Hematopoietic multipotent progenitor cell (in vitro differentiated cells): ENCODE results near the gene LAMA1. TPM values are rescaled to one million over a fixed set of nuclear protein-coding genes. Genes with fewer than 3 reads are reported as not detected.

Experiments
- DNase-seq, 3 donors: peaks; one replicate each; pipeline ENCODE4 v3.0.0-alpha.2; 2011 to 2015; ENCODE audit warnings: low read depth in 2 of 3, low spot score in 2 of 3
- total RNA-seq: library from RNA; depleted of rRNA; stranded (reverse); fragments of >200 nt; gene quantifications from one replicate; pipeline ENCODE4 v1.2.3, GENCODE V29; 2012

The LAMA1 gene
- total RNA-seq, 1 donor = under 0.01 TPM

- DNase-seq = no peak
These were observed 54.8 kb downstream of the LAMA1 start for GRCh38 chr18:7062811-7063210.

DNA sequence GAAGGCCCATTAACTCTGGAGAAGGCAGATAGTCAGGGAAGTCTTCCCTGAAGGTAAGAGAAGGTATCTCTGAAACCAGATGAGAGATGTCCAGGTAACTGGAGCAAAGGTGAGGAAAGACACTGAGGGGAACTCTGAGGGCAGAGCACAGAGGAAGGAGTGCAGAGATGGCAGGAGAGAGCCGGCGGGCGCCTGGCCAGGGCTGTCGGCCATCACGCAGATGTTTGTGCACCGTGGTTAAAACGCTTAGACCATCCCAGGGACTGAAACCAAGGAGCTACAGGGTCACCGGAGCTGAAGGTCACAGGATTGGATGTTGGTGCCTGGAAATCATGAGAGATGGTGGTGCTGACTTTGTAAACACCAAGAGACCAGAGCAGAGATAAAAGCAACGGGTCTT, 55.4 kb downstream of the LAMA1 start:
- DNase-seq = no peak

DNA sequence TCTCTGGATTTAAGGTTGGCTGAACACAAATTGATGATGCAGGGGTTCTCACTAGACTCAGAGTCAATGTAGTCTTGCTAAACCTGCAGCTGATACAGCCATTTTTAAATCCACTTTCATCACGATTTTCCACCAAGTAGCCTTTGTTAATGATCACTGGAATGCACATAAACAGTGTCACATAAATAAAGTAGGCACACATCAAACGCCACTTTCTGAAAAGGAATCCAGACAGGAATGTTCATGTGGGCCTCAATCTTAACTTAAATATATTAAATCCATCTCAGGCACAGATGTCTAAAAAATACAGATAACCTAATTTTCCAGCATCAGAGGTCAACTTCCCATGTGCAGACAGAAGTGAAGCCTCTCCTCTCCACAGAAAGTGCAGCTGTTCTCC, 58.3 kb downstream of the LAMA1 start:
- no peak for DNase-seq

DNA sequence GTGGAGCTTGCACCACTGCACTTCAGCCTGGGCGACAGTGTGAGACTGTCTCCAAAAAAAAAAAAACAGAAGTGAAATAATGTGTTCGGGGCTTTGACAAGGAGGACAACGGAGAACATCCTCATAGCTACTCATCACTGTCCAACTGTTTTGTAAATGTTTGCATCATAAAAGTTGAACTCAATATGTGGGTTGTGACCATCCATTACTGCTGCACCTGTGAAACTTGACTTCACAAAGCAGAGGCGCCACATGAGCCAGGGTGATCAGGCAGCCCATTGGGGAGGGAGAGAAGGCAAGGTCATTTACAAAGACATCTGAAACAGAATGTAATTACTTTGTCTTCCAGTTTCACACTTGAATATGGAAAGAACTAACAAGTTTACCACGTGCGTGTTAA, 61.6 kb downstream of the LAMA1 start:
- no peak for DNase-seq

DNA sequence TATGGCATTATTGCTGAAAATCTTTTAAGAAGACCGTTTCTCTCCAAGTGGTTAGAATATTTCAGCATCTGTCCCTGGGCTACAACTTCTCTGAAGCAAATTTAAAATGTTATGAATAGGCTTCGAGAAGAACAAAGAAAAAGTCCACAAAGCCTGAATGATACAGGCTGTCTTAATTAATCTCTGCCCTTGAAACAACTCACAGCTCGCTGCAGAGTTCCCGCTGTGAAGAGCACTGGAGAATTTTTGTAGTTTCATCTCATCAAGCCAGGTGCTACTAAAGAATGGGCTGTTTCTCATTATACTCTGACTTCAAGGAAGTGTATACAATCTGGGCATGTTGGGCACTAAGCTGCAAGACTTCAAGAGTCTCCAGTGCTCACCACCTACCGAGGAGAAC, 67.6 kb downstream of the LAMA1 start:
- no peak for DNase-seq

DNA sequence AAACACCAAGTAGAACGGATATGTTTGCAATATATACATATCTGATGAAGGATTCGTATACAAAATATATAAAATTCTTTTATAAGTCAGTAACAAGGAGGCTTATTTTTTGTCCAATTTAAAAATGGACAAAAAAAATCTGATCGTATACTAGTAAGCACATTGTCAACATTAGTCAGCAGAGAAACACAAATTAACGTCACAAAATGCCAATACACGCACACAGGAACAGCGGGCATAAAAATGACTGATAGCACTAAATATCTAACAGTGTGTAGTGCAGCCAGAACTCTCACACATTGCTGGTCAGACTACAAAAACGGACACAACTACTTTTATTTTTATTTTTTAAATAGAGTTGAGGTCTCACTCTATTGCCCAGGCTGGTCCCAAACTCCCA, 69.5 kb downstream of the LAMA1 start:
- DNase-seq = no peak

GRCh38 chr18:7047336-7047735, 70.3 kb downstream of the LAMA1 start:
- no peak for DNase-seq

DNA sequence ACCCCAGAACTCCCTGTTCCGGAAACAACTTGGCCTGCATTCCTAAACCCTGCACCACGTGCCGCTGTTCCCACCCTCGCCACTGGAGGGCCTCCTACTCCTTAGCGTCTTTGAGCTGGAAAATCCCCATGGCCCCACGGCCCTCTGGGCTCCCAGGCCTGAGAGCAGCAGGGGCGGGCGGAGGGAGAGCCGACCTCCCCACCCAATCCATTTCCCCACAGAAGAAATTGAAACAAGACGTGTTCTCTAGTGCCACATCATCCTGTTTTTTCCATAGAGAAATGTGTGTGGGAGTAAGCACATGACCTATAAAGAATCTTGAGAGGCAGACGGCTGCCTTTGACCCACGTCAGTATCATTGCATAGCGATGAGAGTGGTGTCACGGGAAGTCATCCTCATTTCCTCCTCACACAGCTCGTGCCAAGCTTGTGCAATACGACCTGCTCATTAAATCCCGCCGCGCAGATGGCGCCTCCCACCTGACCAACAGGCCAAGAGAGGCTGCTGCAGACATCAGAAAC, 79.2 kb downstream of the LAMA1 start:
- peak in 2 of 3 donors; percentile 31 to 39 for DNase-seq

DNA sequence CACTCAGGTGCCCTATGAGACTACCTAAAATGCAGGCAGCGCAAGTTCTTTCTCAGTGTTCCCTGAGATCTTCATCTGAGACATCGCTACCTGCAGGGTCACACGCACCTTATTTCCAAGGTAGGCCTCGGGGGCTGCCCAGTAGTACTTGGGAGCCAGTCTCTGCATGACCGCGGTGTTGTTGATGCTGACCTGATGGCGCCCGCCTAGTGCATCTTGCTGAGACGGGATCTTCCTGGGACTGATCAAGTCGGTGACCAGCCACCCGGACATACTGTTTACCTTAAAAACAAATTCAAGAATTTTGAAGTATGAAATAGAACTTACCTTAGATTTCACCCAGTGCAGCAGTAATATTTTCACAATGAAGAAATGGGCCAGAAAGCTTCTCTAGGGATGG, 80.1 kb downstream of the LAMA1 start:
- DNase-seq = no peak

DNA sequence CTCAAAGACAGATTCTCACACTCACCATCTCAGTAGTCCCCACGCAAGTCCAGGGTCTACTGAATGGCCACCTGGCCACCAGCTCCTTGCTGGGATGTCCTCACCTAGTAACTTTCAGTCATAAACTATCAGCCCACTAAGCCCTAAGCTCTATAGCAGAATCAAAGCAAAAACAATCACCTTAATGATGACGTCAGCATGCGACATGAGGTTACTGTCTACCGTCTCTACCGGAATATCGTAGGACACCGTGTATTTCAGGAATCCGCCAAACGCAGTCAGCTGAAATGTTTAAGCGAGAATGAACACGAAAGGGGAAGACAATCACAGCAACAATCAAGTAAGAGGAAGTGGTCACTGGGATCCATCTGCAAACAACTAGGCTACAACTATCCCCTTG, 81.8 kb downstream of the LAMA1 start:
- no peak for DNase-seq

GRCh38 chr18:7034924-7035323, 82.7 kb downstream of the LAMA1 start:
- DNase-seq = no peak

DNA sequence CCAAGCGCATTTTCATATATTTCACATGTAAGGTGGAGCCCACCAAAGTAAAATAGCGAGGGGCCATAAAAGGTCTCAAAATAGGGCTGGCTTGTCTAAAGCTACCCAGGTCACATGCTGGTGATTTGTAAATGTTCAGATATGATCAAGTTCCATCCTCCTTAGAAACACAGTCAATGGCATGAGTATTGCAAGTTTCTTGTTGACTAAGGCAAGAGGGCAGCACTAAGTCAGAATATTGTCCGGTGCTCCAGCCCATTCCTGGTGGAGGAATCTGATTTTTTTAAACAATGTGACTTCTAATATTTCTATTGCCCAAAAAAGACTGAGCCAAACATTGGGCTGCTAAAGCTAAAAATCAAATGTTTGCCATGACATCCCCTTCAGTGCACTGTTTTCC, 85.1 kb downstream of the LAMA1 start:
- no peak for DNase-seq

DNA sequence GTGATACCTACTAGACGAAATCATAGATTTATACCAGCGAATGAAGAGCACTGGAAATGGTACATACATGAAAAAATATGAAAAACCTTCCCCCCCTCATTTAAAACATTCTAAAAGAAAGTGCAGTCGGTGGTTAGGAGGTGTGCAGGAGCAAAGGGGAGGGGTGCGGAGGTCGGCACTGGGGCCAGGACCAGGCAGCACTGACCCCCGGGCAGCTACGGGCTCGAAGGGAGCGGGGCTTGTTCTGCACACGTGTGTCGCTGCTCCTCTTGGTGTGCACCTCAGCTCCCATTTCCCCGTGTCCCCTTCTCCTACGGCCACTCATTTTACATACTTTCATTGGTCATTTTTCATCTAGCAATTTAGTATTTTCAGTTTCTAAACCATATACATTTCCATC, 89.0 kb downstream of the LAMA1 start:
- DNase-seq = no peak

GRCh38 chr18:7025194-7025593, 92.4 kb downstream of the LAMA1 start:
- DNase-seq = no peak

DNA sequence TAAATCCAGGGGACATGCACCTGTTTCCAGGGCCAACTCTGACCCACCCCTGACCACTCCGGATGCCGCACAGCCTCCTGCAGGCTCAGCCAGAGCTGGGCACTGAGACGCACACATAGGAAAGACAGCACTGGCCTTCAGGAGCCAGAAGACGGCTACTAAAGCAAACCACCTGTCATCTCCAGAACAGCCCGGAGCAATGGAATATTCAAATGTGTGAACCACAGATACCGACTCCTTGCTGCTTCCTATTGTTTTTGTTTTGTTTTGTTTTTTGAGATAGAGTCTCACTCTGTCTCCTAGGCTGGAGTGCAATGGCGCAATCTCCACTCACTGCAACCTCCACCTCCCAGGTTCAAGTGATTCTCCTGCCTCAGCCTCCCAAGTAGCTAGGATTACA, 94.0 kb downstream of the LAMA1 start:
- no peak for DNase-seq

- no peak for DNase-seq
These were observed 94.5 kb downstream of the LAMA1 start for GRCh38 chr18:7023063-7023580.

GRCh38 chr18:7021994-7022840, 95.4 kb downstream of the LAMA1 start:
- peak in 2 of 3 donors; percentile 61 to 70 for DNase-seq

DNA sequence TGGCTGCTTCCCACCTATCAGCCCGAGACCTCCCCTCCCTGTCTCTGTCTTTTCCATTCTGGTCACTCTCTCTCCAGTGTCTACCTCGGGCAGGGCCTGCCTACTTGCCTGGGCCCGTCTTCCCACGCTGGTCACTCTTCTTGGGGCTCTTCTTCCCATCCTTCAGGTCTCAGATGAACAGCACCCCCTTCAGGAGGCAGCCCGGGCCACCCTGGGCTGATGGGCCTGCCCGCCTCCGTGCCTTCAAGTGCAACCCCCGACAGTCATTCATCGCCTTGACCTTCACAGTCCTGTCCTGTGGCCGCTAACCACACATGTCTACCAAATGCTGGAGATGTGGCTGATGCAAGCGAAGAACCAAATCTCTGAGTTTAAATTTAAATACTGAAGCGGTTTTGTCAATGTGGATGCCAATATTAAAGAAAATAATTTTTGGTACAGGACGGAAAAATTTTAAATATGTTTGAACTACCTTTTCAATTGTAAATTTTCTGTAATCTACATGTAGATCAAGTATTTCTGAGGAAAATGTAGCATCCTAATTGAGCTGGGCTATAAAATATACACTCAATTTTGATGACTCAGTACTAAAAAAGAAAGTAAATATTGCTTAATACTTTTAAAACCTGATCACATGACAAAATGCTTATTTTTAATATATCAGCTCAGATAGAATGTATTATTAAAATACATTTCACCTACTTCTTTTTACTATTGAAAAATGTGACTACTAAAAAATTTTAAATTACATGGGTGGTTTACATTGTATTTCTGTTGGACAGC, 96.4 kb downstream of the LAMA1 start:
- no peak for DNase-seq

GRCh38 chr18:7017013-7017412, 100.6 kb downstream of the LAMA1 start:
- no peak for DNase-seq

- DNase-seq = no peak
These were observed 106.5 kb downstream of the LAMA1 start for GRCh38 chr18:7011142-7011541.

DNA sequence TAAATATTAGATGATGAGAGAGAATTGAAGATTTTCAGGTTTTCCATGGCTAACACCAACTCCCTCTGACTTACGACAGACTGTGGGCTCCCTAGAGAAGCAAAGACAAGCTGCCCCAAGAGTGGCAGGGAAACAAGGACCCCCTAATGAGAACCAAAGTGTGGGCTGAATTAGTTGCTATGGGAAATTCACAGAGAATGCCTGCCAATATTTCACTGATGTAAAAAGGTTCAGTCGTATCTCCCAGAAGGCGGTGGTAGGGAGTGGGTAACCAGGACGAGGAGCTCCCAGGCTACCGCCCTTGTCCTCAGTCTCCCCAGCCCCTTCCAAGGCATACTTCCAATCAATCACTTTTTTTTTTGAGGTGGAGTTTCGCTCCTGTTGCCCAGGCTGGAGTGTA, 113.6 kb downstream of the LAMA1 start:
- DNase-seq = no peak

DNA sequence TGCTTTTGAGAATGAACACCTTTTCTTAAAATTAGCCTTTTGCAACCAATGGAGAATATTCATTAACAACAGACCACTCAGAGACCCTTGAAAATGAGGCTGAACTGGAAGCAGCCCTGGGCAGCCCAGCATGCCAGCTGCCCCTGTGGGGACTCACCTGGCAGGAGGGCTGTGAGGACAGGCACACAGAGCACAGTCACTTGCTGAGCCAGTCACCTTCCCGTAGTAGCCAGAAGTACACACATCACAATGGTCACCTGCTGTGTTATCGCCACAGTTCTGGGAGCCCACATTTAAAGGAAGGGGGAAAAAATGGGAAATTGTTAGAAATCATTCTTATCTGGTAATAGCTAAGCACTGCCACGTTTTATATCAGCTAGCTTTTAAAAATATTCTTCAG, 115.5 kb downstream of the LAMA1 start:
- DNase-seq = no peak
